GM12878 (cell line): ENCODE measurements around the gene OR56B1. TPM values are rescaled to one million over a fixed set of nuclear protein-coding genes. Genes with fewer than 3 reads are reported as not detected.

Experiments used
- ATAC-seq: fragments of 200-7000 bp; cut with Tn5 transposase; 3 replicates; pipeline ENCODE4 v1.9.1; 2020; ENCODE audit warnings: mild to moderate bottlenecking, moderate library complexity
- BruUV-seq: library from RNA; stranded (reverse); fragments of 400-500 nt; replicated peaks from 2 replicates; lab custom pipeline; 2021; lab: Mats Ljungman, UMichigan
- CTCF ChIA-PET: fragments of 300-600 bp; sonication (Branson Sonifier 250); formaldehyde crosslinking; extraction: SDS; loops from one replicate; lab custom pipeline; 2021; ENCODE audit warnings: inconsistent platforms; lab: Yijun Ruan, JAX
- POLR2A ChIA-PET: fragments of 350-600 bp; formaldehyde crosslinking; extraction: SDS; loops from one replicate; lab custom pipeline; 2021; ENCODE audit warnings: inconsistent platforms; lab: Charles Lee
- RAD21 ChIA-PET: fragments of 300-600 bp; sonication (Branson Sonifier 250); formaldehyde crosslinking; loops from one replicate; lab custom pipeline; 2023; ENCODE audit warnings: antibody characterized with exemption; ENCODE audit not compliant: unreplicated experiment; lab: Charles Lee
- SMC1A ChIA-PET: fragments of 300-600 bp; sonication (Branson Sonifier 250); formaldehyde crosslinking; loops from one replicate; lab custom pipeline; 2023; ENCODE audit not compliant: unreplicated experiment, uncharacterized antibody; lab: Charles Lee
- DNase-seq: peaks from one replicate; pipeline ENCODE4 v3.0.0-alpha.2; 2011; ENCODE audit warnings: low read depth, low spot score
- FAIRE-seq: peaks from 3 replicates; lab custom pipeline; 2011; peaks lifted over from hg19 to GRCh38; lab: Jason Lieb, UNC
- H2AFZ ChIP-seq: 2 replicates; pipeline ENCODE4 v1.6.0; 2011; ENCODE audit warnings: low read depth, low read length, control low read depth; ENCODE audit not compliant: control insufficient read depth
- H3K27ac ChIP-seq: 2 replicates; pipeline ENCODE4 v1.5.1; 2011; ENCODE audit warnings: control low read depth; ENCODE audit not compliant: control insufficient read depth, insufficient read depth
- H3K27me3 ChIP-seq, 2 experiments: replicated peaks in 1 of 2; 2 replicates each; pipeline versions ENCODE4 v1.6.0 to v1.6.1; 2011; ENCODE audit warnings: low read length in 1 of 2; ENCODE audit not compliant: control insufficient read depth in 2 of 2, insufficient read depth in 2 of 2
- H3K36me3 ChIP-seq, 2 experiments: 2 replicates each; pipeline ENCODE4 v1.5.1; 2011; ENCODE audit warnings: low read length in 1 of 2; ENCODE audit not compliant: control insufficient read depth in 2 of 2, insufficient read depth in 2 of 2
- H3K4me1 ChIP-seq: 2 replicates; pipeline ENCODE4 v1.6.1; 2011; ENCODE audit warnings: mild to moderate bottlenecking, low read length, moderate library complexity, mixed read lengths; ENCODE audit not compliant: control insufficient read depth, insufficient read depth
- H3K4me2 ChIP-seq: 2 replicates; pipeline ENCODE4 v1.6.0; 2011; ENCODE audit warnings: control low read depth; ENCODE audit not compliant: control insufficient read depth, insufficient read depth
- H3K4me3 ChIP-seq: fragments of 200-600 bp; sonication (generic); 2 replicates; pipeline ENCODE4 v1.5.1; 2016
- H3K79me2 ChIP-seq: 2 replicates; pipeline ENCODE4 v1.6.0; 2011; ENCODE audit warnings: low read length; ENCODE audit not compliant: control insufficient read depth, insufficient read depth
- H3K9ac ChIP-seq: 2 replicates; pipeline ENCODE4 v1.8.0; 2011; ENCODE audit warnings: low read length, control low read depth, mixed read lengths; ENCODE audit not compliant: control insufficient read depth, insufficient read depth
- H3K9me3 ChIP-seq: replicated peaks from 3 replicates; pipeline ENCODE4 v1.5.1; 2011; ENCODE audit warnings: mild to moderate bottlenecking, low read length; ENCODE audit not compliant: control insufficient read depth, insufficient read depth
- H4K20me1 ChIP-seq: 2 replicates; pipeline ENCODE4 v1.6.0; 2011; ENCODE audit not compliant: control insufficient read depth, insufficient read depth
- BCL11A ChIP-seq: IDR thresholded peaks from 2 replicates; pipeline ENCODE4 v1.6.1; 2011; ENCODE audit warnings: low read depth, low read length
- CBX5 ChIP-seq: sonication (generic); IDR thresholded peaks from 2 replicates; pipeline ENCODE4 v1.6.1; 2016; ENCODE audit warnings: low read depth, moderate library complexity, mild to moderate bottlenecking, inconsistent platforms
- CREM ChIP-seq: IDR thresholded peaks from 2 replicates; pipeline ENCODE4 v1.6.1; 2014; ENCODE audit warnings: antibody characterized with exemption, low read depth
- HCFC1 ChIP-seq: fragments of 150-350 bp; IDR thresholded peaks from 2 replicates; pipeline ENCODE4 v1.6.1; 2014; ENCODE audit warnings: low read length
- IKZF2 ChIP-seq, 2 experiments: fragments of 450-650 bp; IDR thresholded peaks; 2 replicates each; pipeline ENCODE4 v1.6.1; 2017; ENCODE audit warnings: mild to moderate bottlenecking in 2 of 2, moderate library complexity in 2 of 2
- JUND ChIP-seq: IDR thresholded peaks from 2 replicates; pipeline ENCODE4 v1.6.1; 2012; ENCODE audit warnings: low read depth, mild to moderate bottlenecking, low read length, improper control_type of control experiment, moderate library complexity
- MYB ChIP-seq: fragments of 150-350 bp; IDR thresholded peaks from 2 replicates; pipeline ENCODE4 v1.6.1; 2014; ENCODE audit warnings: mild to moderate bottlenecking, low read depth, low read length, borderline replicate concordance
- PML ChIP-seq: IDR thresholded peaks from 2 replicates; pipeline ENCODE4 v1.6.1; 2012; ENCODE audit warnings: low read length, inconsistent platforms
- POU2F2 ChIP-seq: IDR thresholded peaks from 3 replicates; pipeline ENCODE4 v1.6.1; 2011; ENCODE audit warnings: low read depth, mild to moderate bottlenecking, low read length, borderline replicate concordance
- ZBED1 ChIP-seq: IDR thresholded peaks from 2 replicates; pipeline ENCODE4 v1.6.1; 2016; ENCODE audit warnings: borderline replicate concordance
- ZNF217 ChIP-seq: fragments of 450-650 bp; IDR thresholded peaks from 2 replicates; pipeline ENCODE4 v1.6.1; 2017; ENCODE audit warnings: antibody characterized with exemption, mild to moderate bottlenecking
- WGBS: methylation state at CpG from one replicate; pipeline ENCODE4 v1.1.6; 2016; ENCODE audit warnings: low lambda C conversion rate; ENCODE audit not compliant: insufficient replicate concordance, insufficient coverage; ENCODE audit errors: missing lambda C conversion rate; 5-methylcytosine and 5-hydroxymethylcytosine counted together
- in situ Hi-C: fragments of 300-500 bp; cut with MboI; formaldehyde crosslinking; loops from 9 replicates; pipeline ENCODE4 v1.14.3; 2018; ENCODE audit warnings: mixed read lengths
- intact Hi-C: fragments of 100-400 bp; cut with micrococcal nuclease; formaldehyde crosslinking; loops from one replicate; pipeline ENCODE4 v1.14.2; 2022; ENCODE audit not compliant: unreplicated experiment
- polyA plus RNA-seq, 11 experiments: library from polyadenylated mRNA; depleted of rRNA in 4 of 11; unstranded in 6 of 11; stranded (reverse) in 5 of 11; fragments of >200 nt; fragmentation: Nextera tagmentation in 4 of 11; fragmentation: Illumina TruSeq in 1 of 11; extraction: Ambion mirVana in 4 of 11; extraction: Trizol in 1 of 11; gene quantifications; 1 replicate in 1 of 11; 2 replicates in 10 of 11; pipeline versions ENCODE4 v1.2.1 to v1.2.3, GENCODE V29; 2011 to 2016; ENCODE audit warnings: inconsistent platforms in 2 of 11, missing spikeins in 2 of 11, low read depth in 1 of 11
- total RNA-seq, 4 experiments: library from RNA; depleted of rRNA in 3 of 4; stranded (reverse); fragments of >200 nt in 3 of 4; fragmentation: Illumina TruSeq in 1 of 4; extraction: Trizol in 1 of 4; gene quantifications; 2 replicates each; pipeline versions ENCODE4 v1.2.1 to v1.2.3, GENCODE V29; 2013 to 2021
- TF ChIP-seq, protein P1 (sequence below): fragments of 150-350 bp; IDR thresholded peaks from 2 replicates; pipeline ENCODE4 v1.6.1; 2016; ENCODE audit warnings: low read depth, low read length
- TF ChIP-seq, protein P2 (sequence below): fragments of 450-650 bp; IDR thresholded peaks from 2 replicates; pipeline ENCODE4 v1.6.1; 2016; ENCODE audit warnings: mild to moderate bottlenecking
- TF ChIP-seq, protein P3 (sequence below): IDR thresholded peaks from 2 replicates; pipeline ENCODE4 v1.6.1; 2012; ENCODE audit warnings: mild to moderate bottlenecking, low read depth, low read length

The OR56B1 gene
- total and polyA plus RNA-seq, 10 of the 15 experiments (the other 5 are each of a cell fraction or from before 2014, with no cell fraction given), result 0.04 to 0.71 (median 0.36) TPM; not detected in 3

DNA sequence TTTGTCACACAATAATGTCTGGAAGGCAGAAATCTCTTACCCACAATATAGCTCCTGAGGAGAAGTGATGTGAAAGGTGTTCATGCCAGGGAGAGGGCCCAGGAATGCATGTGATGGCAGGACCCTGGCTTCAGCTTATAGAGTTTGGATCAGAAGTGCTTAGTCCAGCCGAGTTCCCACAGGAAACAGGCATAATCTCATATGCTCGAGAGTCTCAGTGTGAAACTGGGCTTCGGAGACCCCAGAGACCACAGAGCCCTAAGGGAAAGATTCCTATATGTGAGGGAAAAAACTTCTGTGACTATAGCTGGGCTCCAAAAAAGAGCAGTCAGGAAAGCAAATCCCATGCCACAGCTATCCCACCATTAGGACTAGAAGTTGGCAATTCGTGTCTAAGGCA lies 47.0 kb downstream of the OR56B1 start, which contains the start of gene OR52N5:
TSS of gene OR52N5 (minus strand) at position 101 of the 400 bp plus-strand sequence. CDS start 4,721 bp downstream, outside the sequence.
- H3K79me2 ChIP-seq, result no peaks in the 10 kb centered on the region
- no peak within 1 kb of the TSS for H2AFZ ChIP-seq
- DNase-seq (no peak), FAIRE-seq (no peak), ATAC-seq (no peak)
- in situ Hi-C loops (no loop called here), intact Hi-C loops (no loop called here)
- ChIA-PET CTCF (no interaction called here), POLR2A (no interaction called here), RAD21 (interaction anchor here (1.1 kb wide), 1 partner anchor 23 kb away, joined by 3 read pairs; a partner anchor contains a TSS), SMC1A (no interaction called here)
- no peak within 1 kb of the TSS for H3K27ac ChIP-seq
- no peak within 1 kb of the TSS for H3K9ac ChIP-seq
- H3K9me3 ChIP-seq, result no peaks in the 10 kb centered on the region
- H3K4me1 ChIP-seq, result no peaks in the 10 kb centered on the region
- no peak within 1 kb of the TSS for H3K4me2 ChIP-seq
- no peaks in the 10 kb centered on the region for H4K20me1 ChIP-seq
- no peaks in the 10 kb centered on the region for H3K27me3 ChIP-seq
- WGBS, result 0% methylated on average over 4 of the region's 4 CpGs
- no peaks in the 10 kb centered on the region for H3K36me3 ChIP-seq
- no TSS peak for BruUV-seq
- no peak within 1 kb of the TSS for H3K4me3 ChIP-seq
- TF ChIP-seq PML (no peak), HCFC1 (no peak), CBX5 (no peak), CREM (no peak), ZBED1 (no peak), JUND (no peak), BCL11A (no peak), MYB (no peak), IKZF2 (IDR thresholded peaks at IDR 0.05) (no peak), ZNF217 (no peak), POU2F2 (no peak)
- TF ChIP-seq, protein P1, sequence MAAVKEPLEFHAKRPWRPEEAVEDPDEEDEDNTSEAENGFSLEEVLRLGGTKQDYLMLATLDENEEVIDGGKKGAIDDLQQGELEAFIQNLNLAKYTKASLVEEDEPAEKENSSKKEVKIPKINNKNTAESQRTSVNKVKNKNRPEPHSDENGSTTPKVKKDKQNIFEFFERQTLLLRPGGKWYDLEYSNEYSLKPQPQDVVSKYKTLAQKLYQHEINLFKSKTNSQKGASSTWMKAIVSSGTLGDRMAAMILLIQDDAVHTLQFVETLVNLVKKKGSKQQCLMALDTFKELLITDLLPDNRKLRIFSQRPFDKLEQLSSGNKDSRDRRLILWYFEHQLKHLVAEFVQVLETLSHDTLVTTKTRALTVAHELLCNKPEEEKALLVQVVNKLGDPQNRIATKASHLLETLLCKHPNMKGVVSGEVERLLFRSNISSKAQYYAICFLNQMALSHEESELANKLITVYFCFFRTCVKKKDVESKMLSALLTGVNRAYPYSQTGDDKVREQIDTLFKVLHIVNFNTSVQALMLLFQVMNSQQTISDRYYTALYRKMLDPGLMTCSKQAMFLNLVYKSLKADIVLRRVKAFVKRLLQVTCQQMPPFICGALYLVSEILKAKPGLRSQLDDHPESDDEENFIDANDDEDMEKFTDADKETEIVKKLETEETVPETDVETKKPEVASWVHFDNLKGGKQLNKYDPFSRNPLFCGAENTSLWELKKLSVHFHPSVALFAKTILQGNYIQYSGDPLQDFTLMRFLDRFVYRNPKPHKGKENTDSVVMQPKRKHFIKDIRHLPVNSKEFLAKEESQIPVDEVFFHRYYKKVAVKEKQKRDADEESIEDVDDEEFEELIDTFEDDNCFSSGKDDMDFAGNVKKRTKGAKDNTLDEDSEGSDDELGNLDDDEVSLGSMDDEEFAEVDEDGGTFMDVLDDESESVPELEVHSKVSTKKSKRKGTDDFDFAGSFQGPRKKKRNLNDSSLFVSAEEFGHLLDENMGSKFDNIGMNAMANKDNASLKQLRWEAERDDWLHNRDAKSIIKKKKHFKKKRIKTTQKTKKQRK, result no peak
- TF ChIP-seq, protein P2, sequence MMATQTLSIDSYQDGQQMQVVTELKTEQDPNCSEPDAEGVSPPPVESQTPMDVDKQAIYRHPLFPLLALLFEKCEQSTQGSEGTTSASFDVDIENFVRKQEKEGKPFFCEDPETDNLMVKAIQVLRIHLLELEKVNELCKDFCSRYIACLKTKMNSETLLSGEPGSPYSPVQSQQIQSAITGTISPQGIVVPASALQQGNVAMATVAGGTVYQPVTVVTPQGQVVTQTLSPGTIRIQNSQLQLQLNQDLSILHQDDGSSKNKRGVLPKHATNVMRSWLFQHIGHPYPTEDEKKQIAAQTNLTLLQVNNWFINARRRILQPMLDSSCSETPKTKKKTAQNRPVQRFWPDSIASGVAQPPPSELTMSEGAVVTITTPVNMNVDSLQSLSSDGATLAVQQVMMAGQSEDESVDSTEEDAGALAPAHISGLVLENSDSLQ, result no peak
- TF ChIP-seq, protein P3, sequence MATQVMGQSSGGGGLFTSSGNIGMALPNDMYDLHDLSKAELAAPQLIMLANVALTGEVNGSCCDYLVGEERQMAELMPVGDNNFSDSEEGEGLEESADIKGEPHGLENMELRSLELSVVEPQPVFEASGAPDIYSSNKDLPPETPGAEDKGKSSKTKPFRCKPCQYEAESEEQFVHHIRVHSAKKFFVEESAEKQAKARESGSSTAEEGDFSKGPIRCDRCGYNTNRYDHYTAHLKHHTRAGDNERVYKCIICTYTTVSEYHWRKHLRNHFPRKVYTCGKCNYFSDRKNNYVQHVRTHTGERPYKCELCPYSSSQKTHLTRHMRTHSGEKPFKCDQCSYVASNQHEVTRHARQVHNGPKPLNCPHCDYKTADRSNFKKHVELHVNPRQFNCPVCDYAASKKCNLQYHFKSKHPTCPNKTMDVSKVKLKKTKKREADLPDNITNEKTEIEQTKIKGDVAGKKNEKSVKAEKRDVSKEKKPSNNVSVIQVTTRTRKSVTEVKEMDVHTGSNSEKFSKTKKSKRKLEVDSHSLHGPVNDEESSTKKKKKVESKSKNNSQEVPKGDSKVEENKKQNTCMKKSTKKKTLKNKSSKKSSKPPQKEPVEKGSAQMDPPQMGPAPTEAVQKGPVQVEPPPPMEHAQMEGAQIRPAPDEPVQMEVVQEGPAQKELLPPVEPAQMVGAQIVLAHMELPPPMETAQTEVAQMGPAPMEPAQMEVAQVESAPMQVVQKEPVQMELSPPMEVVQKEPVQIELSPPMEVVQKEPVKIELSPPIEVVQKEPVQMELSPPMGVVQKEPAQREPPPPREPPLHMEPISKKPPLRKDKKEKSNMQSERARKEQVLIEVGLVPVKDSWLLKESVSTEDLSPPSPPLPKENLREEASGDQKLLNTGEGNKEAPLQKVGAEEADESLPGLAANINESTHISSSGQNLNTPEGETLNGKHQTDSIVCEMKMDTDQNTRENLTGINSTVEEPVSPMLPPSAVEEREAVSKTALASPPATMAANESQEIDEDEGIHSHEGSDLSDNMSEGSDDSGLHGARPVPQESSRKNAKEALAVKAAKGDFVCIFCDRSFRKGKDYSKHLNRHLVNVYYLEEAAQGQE, result no peak
